GM20431 (cell line): ENCODE measurements around the gene SPANXN5.
"Not testable (repeated sequence)": the region's sequence is repeated elsewhere in the genome, so short reads cannot be mapped to it uniquely, and the experiment has no call there.

Experiments
- in situ Hi-C: fragments of 300-500 bp; cut with MseI, MboI; formaldehyde crosslinking; loops from one replicate; pipeline ENCODE4 v1.15.0; 2020; ENCODE audit warnings: low sequenced_read_pairs; ENCODE audit not compliant: unreplicated experiment

SPANXN5 gene

GRCh38 chrX:52797327-52797726 is at the start of gene SPANXN5:
Gene SPANXN5 (minus strand): TSS chrX:52797427. CDS start chrX:52797348, 79 bp downstream.
- in situ Hi-C loops, result not testable (repeated sequence)

GRCh38 chrX:52843619-52844018 is 46.4 kb upstream of the SPANXN5 start:
- in situ Hi-C loops, result not testable (repeated sequence)

GRCh38 chrX:52839137-52839536 is 41.9 kb upstream of the SPANXN5 start:
- in situ Hi-C loops, result no loop called here

- in situ Hi-C loops, result no loop called here
These were observed 33.3 kb upstream of the SPANXN5 start for GRCh38 chrX:52830551-52830950.

- in situ Hi-C loops, result no loop called here
These were observed 27.4 kb upstream of the SPANXN5 start for GRCh38 chrX:52824608-52825007.

GRCh38 chrX:52821079-52821760 is 24.0 kb upstream of the SPANXN5 start:
- in situ Hi-C loops, result no loop called here

GRCh38 chrX:52819788-52820187 is 22.6 kb upstream of the SPANXN5 start:
- in situ Hi-C loops, result no loop called here

- in situ Hi-C loops, result no loop called here
These were observed 13.9 kb upstream of the SPANXN5 start, which contains the start of gene XAGE5 for GRCh38 chrX:52811065-52811625. Gene XAGE5 (plus strand): TSS chrX:52811287. CDS start chrX:52812567, 1,280 bp downstream.

GRCh38 chrX:52804876-52805275 is 7.6 kb upstream of the SPANXN5 start:
- in situ Hi-C loops, result not testable (repeated sequence)

- in situ Hi-C loops, result not testable (repeated sequence)
These were observed 23.7 kb downstream of the SPANXN5 start for GRCh38 chrX:52773504-52773903.

GRCh38 chrX:52765983-52766382 is 31.2 kb downstream of the SPANXN5 start:
- in situ Hi-C loops, result not testable (repeated sequence)

- in situ Hi-C loops, result not testable (repeated sequence)
These were observed 46.3 kb downstream of the SPANXN5 start, which contains the start of gene SSX2B for GRCh38 chrX:52750952-52751351. Gene SSX2B (plus strand): TSS chrX:52751252. CDS start chrX:52752681, 1,429 bp downstream.
